GM12891 (cell line): Measurements from ENCODE around the gene RAET1L.

Experiments used
- POLR2A ChIP-seq: IDR thresholded peaks from 2 replicates; pipeline ENCODE4 v1.6.1; 2011; ENCODE audit warnings: low read depth, low read length, control low read depth
- POLR2AphosphoS5 ChIP-seq: IDR thresholded peaks from 2 replicates; pipeline ENCODE4 v1.6.1; 2011; ENCODE audit warnings: low read depth, low read length, control low read depth
- POU2F2 ChIP-seq: IDR thresholded peaks from 2 replicates; pipeline ENCODE4 v1.6.1; 2011; ENCODE audit warnings: low read depth, mild to moderate bottlenecking, control low read depth, low read length, moderate library complexity

- no peak for TF ChIP-seq POU2F2
- no peak for TF ChIP-seq POLR2AphosphoS5
- TF ChIP-seq POLR2A = no peak
Observed at GRCh38 chr6:150050846-150051245, 25.5 kb upstream of the RAET1L start.
